ENCODE measurements around the gene FGB. TPM values are rescaled to one million over a fixed set of nuclear protein-coding genes. Genes with fewer than 3 reads are reported as not detected.

FGB gene
- total and polyA plus RNA-seq, 2 of the 13 experiments (the other 11 are each of a cell fraction or from before 2014, with no cell fraction given) = 226 to 784 TPM

DNA sequence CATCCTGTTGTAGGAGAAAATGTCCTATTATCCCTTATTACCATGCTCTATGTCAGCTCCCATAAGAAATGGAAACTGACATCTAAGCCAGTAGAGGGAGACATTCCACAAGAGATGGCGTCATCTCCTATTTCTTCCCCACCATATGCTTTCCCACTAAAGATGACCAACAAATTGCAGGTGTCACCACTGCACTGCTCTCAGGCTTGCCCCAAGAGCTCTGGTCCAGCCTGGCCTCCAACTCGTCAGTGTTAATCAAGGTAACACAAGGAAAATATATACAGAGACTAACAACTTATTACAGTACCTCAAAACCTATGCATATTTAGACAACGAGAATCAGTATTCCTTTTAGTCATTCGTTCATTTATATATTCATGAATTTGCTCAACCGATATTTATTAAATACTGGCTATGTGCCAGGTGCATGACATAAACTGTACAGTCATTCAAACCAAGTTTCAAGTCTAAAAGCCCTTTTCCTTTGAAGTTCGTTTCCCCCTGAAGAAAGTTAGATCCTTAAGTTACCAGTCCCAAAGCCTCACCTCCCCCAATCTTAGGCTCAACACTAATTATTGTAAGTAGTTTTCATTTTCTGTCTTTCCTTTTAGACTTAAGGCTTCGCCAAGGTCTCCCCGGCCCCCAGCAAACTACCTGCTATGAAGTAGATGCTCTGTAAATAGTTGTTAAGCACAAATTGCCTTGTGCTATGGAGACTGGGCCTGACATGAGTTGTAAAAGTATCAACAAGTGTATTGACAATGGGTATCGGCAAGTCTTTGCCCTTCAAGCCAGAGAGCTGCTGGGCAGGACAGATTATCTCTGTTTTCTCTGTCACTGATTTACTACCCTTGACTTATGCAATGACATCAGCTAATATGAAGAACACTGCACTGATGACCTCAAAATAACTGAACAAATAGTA is 3.1 kb upstream of the FGB start (continued):
- TF ChIP-seq PHB2 (IDR thresholded peaks at IDR 0.05; ENCODE audit: partially characterized antibody) (no peak), ZEB1 (IDR thresholded peaks at IDR 0.05; ENCODE audit: insufficient replicate concordance, low read depth) (peak; percentile 24), SSRP1 (CRISPR knock-in tag; IDR thresholded peaks at IDR 0.05) (no peak), GATAD2A (CRISPR knock-in tag; IDR thresholded peaks at IDR 0.05) (peak; percentile 98), ZKSCAN1 (IDR thresholded peaks at IDR 0.05; ENCODE audit: low read length) (no peak), PHF8 (CRISPR knock-in tag; IDR thresholded peaks at IDR 0.05) (no peak), RBM22 (optimal IDR thresholded peaks at IDR 0.05; ENCODE audit: low read length) (no peak), ATM (IDR thresholded peaks at IDR 0.05; ENCODE audit: borderline replicate concordance) (no peak), ZNF703 (CRISPR knock-in tag; IDR thresholded peaks at IDR 0.05; ENCODE audit: borderline replicate concordance) (no peak; the same call in 1 of the 2 replicates), ZNF577 (CRISPR knock-in tag; IDR thresholded peaks at IDR 0.05; ENCODE audit: borderline replicate concordance, low read depth) (no peak), CEBPG (CRISPR knock-in tag; IDR thresholded peaks at IDR 0.05) (peak; percentile 95), ZNF589 (CRISPR knock-in tag; conservative IDR thresholded peaks at IDR 0.05) (no peak; the same call in 1 of the 2 replicates), KDM5A (IDR thresholded peaks at IDR 0.05; ENCODE audit: borderline replicate concordance, low read length) (no peak), REXO4 (CRISPR knock-in tag; IDR thresholded peaks at IDR 0.05; ENCODE audit: borderline replicate concordance) (no peak), ZFAT (CRISPR knock-in tag; conservative IDR thresholded peaks at IDR 0.05) (no peak)
- TF ChIP-seq, protein P1, sequence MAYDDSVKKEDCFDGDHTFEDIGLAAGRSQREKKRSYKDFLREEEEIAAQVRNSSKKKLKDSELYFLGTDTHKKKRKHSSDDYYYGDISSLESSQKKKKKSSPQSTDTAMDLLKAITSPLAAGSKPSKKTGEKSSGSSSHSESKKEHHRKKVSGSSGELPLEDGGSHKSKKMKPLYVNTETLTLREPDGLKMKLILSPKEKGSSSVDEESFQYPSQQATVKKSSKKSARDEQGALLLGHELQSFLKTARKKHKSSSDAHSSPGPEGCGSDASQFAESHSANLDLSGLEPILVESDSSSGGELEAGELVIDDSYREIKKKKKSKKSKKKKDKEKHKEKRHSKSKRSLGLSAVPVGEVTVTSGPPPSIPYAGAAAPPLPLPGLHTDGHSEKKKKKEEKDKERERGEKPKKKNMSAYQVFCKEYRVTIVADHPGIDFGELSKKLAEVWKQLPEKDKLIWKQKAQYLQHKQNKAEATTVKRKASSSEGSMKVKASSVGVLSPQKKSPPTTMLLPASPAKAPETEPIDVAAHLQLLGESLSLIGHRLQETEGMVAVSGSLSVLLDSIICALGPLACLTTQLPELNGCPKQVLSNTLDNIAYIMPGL (CRISPR knock-in tag; IDR thresholded peaks at IDR 0.05; ENCODE audit: borderline replicate concordance in 1 of 2, low read depth in 1 of 2) = peak; percentile 47 to 58; a peak in 2 of 4 replicates
- TF ChIP-seq, protein P2, sequence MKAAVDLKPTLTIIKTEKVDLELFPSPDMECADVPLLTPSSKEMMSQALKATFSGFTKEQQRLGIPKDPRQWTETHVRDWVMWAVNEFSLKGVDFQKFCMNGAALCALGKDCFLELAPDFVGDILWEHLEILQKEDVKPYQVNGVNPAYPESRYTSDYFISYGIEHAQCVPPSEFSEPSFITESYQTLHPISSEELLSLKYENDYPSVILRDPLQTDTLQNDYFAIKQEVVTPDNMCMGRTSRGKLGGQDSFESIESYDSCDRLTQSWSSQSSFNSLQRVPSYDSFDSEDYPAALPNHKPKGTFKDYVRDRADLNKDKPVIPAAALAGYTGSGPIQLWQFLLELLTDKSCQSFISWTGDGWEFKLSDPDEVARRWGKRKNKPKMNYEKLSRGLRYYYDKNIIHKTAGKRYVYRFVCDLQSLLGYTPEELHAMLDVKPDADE (CRISPR knock-in tag; IDR thresholded peaks at IDR 0.05) = no peak
- TF ChIP-seq, protein P3, sequence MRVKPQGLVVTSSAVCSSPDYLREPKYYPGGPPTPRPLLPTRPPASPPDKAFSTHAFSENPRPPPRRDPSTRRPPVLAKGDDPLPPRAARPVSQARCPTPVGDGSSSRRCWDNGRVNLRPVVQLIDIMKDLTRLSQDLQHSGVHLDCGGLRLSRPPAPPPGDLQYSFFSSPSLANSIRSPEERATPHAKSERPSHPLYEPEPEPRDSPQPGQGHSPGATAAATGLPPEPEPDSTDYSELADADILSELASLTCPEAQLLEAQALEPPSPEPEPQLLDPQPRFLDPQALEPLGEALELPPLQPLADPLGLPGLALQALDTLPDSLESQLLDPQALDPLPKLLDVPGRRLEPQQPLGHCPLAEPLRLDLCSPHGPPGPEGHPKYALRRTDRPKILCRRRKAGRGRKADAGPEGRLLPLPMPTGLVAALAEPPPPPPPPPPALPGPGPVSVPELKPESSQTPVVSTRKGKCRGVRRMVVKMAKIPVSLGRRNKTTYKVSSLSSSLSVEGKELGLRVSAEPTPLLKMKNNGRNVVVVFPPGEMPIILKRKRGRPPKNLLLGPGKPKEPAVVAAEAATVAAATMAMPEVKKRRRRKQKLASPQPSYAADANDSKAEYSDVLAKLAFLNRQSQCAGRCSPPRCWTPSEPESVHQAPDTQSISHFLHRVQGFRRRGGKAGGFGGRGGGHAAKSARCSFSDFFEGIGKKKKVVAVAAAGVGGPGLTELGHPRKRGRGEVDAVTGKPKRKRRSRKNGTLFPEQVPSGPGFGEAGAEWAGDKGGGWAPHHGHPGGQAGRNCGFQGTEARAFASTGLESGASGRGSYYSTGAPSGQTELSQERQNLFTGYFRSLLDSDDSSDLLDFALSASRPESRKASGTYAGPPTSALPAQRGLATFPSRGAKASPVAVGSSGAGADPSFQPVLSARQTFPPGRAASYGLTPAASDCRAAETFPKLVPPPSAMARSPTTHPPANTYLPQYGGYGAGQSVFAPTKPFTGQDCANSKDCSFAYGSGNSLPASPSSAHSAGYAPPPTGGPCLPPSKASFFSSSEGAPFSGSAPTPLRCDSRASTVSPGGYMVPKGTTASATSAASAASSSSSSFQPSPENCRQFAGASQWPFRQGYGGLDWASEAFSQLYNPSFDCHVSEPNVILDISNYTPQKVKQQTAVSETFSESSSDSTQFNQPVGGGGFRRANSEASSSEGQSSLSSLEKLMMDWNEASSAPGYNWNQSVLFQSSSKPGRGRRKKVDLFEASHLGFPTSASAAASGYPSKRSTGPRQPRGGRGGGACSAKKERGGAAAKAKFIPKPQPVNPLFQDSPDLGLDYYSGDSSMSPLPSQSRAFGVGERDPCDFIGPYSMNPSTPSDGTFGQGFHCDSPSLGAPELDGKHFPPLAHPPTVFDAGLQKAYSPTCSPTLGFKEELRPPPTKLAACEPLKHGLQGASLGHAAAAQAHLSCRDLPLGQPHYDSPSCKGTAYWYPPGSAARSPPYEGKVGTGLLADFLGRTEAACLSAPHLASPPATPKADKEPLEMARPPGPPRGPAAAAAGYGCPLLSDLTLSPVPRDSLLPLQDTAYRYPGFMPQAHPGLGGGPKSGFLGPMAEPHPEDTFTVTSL (CRISPR knock-in tag; IDR thresholded peaks at IDR 0.05; ENCODE audit: borderline replicate concordance) = peak; percentile 88
- TF ChIP-seq, protein P4, sequence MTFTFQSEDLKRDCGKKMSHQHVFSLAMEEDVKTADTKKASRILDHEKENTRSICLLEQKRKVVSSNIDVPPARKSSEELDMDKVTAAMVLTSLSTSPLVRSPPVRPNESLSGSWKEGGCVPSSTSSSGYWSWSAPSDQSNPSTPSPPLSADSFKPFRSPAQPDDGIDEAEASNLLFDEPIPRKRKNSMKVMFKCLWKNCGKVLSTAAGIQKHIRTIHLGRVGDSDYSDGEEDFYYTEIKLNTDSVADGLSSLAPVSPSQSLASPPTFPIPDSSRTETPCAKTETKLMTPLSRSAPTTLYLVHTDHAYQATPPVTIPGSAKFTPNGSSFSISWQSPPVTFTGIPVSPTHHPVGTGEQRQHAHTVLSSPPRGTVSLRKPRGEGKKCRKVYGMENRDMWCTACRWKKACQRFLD (CRISPR knock-in tag; IDR thresholded peaks at IDR 0.05; ENCODE audit: borderline replicate concordance) = no peak
